Measurements from ENCODE around the gene UROD.

- TF ChIP-seq TAF1 (IDR thresholded peaks at IDR 0.05; ENCODE audit: borderline replicate concordance, insufficient read depth, low read length) (no peak), POLR2AphosphoS5 (IDR thresholded peaks at IDR 0.05; ENCODE audit: low read depth, low read length) (no peak), SIN3A (IDR thresholded peaks at IDR 0.05; ENCODE audit: borderline replicate concordance, insufficient read depth, low read length) (no peak), REST (IDR thresholded peaks at IDR 0.05; ENCODE audit: insufficient read depth in 1 of 2, low read depth in 2 of 2, low read length in 2 of 2) (no peak), FOXP2 (optimal IDR thresholded peaks at IDR 0.05; ENCODE audit: borderline replicate concordance, extremely low read depth, extremely low read length, insufficient read depth) (no peak)
Measured at GRCh38 chr1:44973645-44974044, 38.4 kb upstream of the UROD start.
